ENCODE measurements around the gene KRT4. TPM values are rescaled to one million over a fixed set of nuclear protein-coding genes. Genes with fewer than 3 reads are reported as not detected.

Gene KRT4
- total RNA-seq, 1 experiment from 2014 or later, result not detected

DNA sequence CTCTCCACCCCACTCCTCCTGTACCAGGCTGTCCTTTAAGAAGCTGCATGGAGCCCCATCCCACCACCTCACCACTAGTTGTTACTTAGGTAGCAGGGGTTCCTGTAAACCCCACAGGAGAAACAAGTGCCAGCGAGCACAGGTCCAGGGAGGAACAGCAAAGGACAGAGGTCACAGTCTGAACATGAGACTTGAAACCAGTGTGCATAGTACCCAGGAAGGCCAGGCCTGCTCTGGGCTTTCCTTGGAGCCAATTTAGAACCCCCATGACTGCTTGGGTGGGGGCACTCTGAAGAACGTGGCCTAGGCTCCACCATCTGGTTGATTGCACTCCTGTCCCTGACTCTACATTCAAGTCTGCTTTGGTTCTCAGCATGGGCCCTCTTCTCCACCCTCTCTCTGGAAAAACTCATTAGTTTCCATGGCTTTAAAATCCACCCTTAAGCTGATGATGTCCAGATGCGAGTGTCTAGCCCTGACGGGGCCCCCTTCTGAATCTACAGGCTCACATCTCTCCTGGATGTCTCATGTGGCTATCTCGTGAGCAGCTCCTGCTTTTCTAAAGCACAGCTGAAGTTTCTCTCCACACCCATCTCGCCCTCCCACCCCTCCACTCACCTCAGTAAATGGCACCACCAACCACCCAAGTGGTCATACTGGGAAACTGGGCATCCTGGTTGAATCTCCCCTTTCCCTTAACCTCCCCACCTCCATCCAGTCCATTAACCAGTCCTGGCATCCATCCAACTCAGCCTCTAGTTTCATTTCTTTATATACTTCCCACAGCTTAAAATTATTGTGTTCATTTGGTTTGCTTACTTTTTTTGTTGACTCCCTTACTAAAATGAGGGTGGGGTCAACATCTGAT lies 26.4 kb downstream of the KRT4 start:
- H3K4me3 Mint-ChIP-seq, result no peak overlapping the region
- peaks cover 8% of the 10 kb centered on the region for H3K27me3 Mint-ChIP-seq (ENCODE audit: low read depth)
- TF ChIP-seq CTCF (conservative IDR thresholded peaks at IDR 0.05), result no peak
- Histone ChIP-seq H2BK20ac (ENCODE audit: low read depth, low read length, poor library complexity, severe bottlenecking) (no peak overlapping the region), H3K23me2 (ENCODE audit: insufficient read length, low read depth, low read length, poor library complexity, severe bottlenecking) (no peaks in the 10 kb centered on the region), H3K4ac (ENCODE audit: low read depth, low read length) (no peak overlapping the region), H3K18ac (ENCODE audit: insufficient read length, low read depth, low read length) (no peak overlapping the region), H3K56ac (ENCODE audit: insufficient read length, low read depth, low read length) (no peak overlapping the region), H2AFZ (ENCODE audit: low read length) (no peak overlapping the region), H4K8ac (replicated peaks; ENCODE audit: insufficient read length, low read depth, low read length) (no peak overlapping the region), H2BK15ac (ENCODE audit: low read depth, low read length) (no peak overlapping the region), H3K23ac (ENCODE audit: insufficient read length, low read depth, low read length) (no peak overlapping the region), H4K5ac (ENCODE audit: insufficient read length, low read depth, low read length) (no peak overlapping the region), H3K14ac (ENCODE audit: insufficient read depth, low read length) (no peak overlapping the region), H3K27me3 (ENCODE audit: insufficient read depth, low read length) (no peaks in the 10 kb centered on the region), H2AK5ac (ENCODE audit: insufficient read length, low read length) (no peak overlapping the region), H3T11ph (ENCODE audit: low read length) (no peak overlapping the region), H4K91ac (ENCODE audit: insufficient read length, low read depth, low read length) (no peak overlapping the region), H3K79me2 (ENCODE audit: insufficient read depth, low read length) (no peaks in the 10 kb centered on the region), H4K20me1 (ENCODE audit: control insufficient read depth, insufficient read depth, insufficient read length) (no peaks in the 10 kb centered on the region), H3K9ac (ENCODE audit: extremely low read depth, insufficient read length, low read length) (no peak overlapping the region), H3K27ac (ENCODE audit: insufficient read length, low read depth, low read length) (no peak overlapping the region), H2BK120ac (ENCODE audit: low read depth, low read length, poor library complexity, severe bottlenecking) (no peak overlapping the region), H2BK5ac (ENCODE audit: insufficient read length, low read length) (no peak overlapping the region), H3K4me1 (ENCODE audit: insufficient read depth, low read length) (no peaks in the 10 kb centered on the region), H3K79me1 (ENCODE audit: insufficient read depth, low read depth, low read length, poor library complexity, severe bottlenecking) (no peaks in the 10 kb centered on the region), H2BK12ac (ENCODE audit: insufficient read length, low read depth, low read length) (no peak overlapping the region), H3K9me3 (ENCODE audit: control insufficient read depth, low read depth, low read length) (no peaks in the 10 kb centered on the region), H3K4me2 (ENCODE audit: insufficient read depth, insufficient read length, low read length) (no peak overlapping the region)
- no CpG with 5 or more reads among the region's 6 CpGs for WGBS (ENCODE audit: extremely low coverage, insufficient read length, low lambda C conversion rate)
- peaks cover 0 to 10% of the 10 kb centered on the region in 2 experiments; a peak in 2 of 4 replicates for H3K4me1 Mint-ChIP-seq
- no peak for DNase-seq
- peaks cover 0 to 2% of the 10 kb centered on the region in 2 experiments; a peak in 2 of 5 replicates for H3K9me3 Mint-ChIP-seq
- no peak overlapping the region; a peak in 1 of 7 replicates for H3K27ac Mint-ChIP-seq
- no peaks in the 10 kb centered on the region for H3K36me3 Mint-ChIP-seq (ENCODE audit: insufficient read depth in 1 of 3, low read depth in 3 of 3)

All from H9 (cell line).